ENCODE data around the gene PALD1. TPM values are rescaled to one million over a fixed set of nuclear protein-coding genes. Genes with fewer than 3 reads are reported as not detected.
A peak's percentile ranks its signal among the peaks of the same experiment; 100 is the strongest.

Gene PALD1
- total and polyA plus RNA-seq, 2 of the 4 experiments (the other 2 are of a cell fraction), result 0.12 to 0.18 TPM

DNA sequence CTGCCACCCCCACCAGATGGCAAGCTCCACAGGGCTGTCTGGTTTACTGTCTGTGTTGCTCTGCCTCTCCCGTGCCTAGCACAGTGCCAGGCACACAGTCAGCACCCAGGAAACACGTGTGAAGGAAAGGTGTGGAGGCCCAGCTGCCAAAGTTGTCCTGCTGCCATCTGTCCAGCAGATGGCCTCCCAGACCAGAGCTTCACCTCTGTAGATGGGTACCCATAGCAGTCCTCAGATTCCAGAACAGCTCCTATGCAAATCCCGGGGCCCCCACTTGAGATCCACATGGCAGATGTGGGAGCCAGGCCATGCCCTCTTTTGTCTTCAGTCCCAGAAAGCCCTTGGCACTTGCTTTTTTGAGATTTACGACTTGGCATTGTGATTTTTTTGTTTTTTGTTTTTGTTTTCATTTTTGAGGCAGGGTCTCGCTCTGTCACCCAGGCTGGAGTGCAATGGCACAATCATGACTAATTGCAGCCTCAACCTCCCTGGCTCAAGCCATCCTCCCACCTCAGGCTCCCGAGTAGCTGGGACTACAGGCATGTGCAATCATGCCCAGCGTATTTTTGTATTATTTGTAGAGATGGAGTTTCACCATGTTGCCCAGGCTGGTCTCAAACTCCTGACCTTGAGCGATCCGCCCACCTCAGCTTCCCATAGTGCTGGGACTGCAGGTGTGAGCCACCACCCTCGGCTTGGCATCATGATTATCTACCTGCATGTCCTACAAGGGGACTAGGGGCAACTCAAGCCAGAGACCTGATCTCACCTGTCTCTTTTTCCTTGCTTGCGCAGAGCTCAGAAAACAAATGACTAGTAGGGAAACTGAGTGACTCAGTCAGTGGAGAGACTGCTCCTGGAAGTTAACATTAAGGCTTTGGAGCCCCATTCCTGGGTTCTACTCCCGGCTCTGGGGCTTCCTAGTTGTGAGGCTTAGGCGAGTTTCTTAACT lies 16.9 kb upstream of the PALD1 start (continued):
- TF ChIP-seq, protein P1, sequence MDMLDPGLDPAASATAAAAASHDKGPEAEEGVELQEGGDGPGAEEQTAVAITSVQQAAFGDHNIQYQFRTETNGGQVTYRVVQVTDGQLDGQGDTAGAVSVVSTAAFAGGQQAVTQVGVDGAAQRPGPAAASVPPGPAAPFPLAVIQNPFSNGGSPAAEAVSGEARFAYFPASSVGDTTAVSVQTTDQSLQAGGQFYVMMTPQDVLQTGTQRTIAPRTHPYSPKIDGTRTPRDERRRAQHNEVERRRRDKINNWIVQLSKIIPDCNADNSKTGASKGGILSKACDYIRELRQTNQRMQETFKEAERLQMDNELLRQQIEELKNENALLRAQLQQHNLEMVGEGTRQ (IDR thresholded peaks at IDR 0.05; ENCODE audit: low read depth, low read length), result no peak
- TF ChIP-seq MXI1 (IDR thresholded peaks at IDR 0.05; ENCODE audit: borderline replicate concordance, low read depth, low read length) (no peak), RAD21 (IDR thresholded peaks at IDR 0.05; ENCODE audit: low read length) (peak; percentile 91)
- TF ChIP-seq, protein P2, sequence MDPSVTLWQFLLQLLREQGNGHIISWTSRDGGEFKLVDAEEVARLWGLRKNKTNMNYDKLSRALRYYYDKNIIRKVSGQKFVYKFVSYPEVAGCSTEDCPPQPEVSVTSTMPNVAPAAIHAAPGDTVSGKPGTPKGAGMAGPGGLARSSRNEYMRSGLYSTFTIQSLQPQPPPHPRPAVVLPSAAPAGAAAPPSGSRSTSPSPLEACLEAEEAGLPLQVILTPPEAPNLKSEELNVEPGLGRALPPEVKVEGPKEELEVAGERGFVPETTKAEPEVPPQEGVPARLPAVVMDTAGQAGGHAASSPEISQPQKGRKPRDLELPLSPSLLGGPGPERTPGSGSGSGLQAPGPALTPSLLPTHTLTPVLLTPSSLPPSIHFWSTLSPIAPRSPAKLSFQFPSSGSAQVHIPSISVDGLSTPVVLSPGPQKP (IDR thresholded peaks at IDR 0.05; ENCODE audit: borderline replicate concordance, low read depth, low read length), result no peak

Data from IMR-90 (cell line).